Skeletal muscle tissue (tissue), 4 donors: ENCODE data around the gene LACTBL1. TPM values are rescaled to one million over a fixed set of nuclear protein-coding genes. Genes with fewer than 3 reads are reported as not detected.
"Not testable (repeated sequence)": the region's sequence is repeated elsewhere in the genome, so short reads cannot be mapped to it uniquely, and the experiment has no call there.

Experiments used
- H3K27ac ChIP-seq: one replicate; pipeline ENCODE4 v1.7.0; 2013; ENCODE audit warnings: mild to moderate bottlenecking, low read depth, low read length, inconsistent platforms
- H3K27me3 ChIP-seq, 3 donors: one replicate each; pipeline ENCODE4 v1.7.0; 2013; ENCODE audit warnings: low read length in 3 of 3; ENCODE audit not compliant: control insufficient read depth in 3 of 3, insufficient read depth in 3 of 3
- H3K36me3 ChIP-seq, 3 donors: one replicate each; pipeline ENCODE4 v1.7.0; 2013; ENCODE audit warnings: low read length in 3 of 3; ENCODE audit not compliant: control insufficient read depth in 3 of 3, insufficient read depth in 3 of 3
- H3K4me1 ChIP-seq, 3 donors: one replicate each; pipeline ENCODE4 v1.7.0; 2013; ENCODE audit warnings: low read length in 3 of 3, mild to moderate bottlenecking in 3 of 3; ENCODE audit not compliant: control insufficient read depth in 3 of 3, insufficient read depth in 3 of 3
- H3K4me3 ChIP-seq, 3 donors: one replicate each; pipeline ENCODE4 v1.7.0; 2013; ENCODE audit warnings: low read length in 3 of 3
- H3K9ac ChIP-seq, 3 donors: one replicate each; pipeline ENCODE4 v1.7.0; 2013; ENCODE audit warnings: low read length in 3 of 3, mild to moderate bottlenecking in 3 of 3, moderate library complexity in 2 of 3, low read depth in 1 of 3
- H3K9me3 ChIP-seq, 3 donors: one replicate each; pipeline ENCODE4 v1.7.0; 2013; ENCODE audit warnings: low read length in 3 of 3; ENCODE audit not compliant: control insufficient read depth in 3 of 3
- total RNA-seq: library from RNA; depleted of rRNA; stranded (reverse); fragments of >200 nt; gene quantifications from one replicate; pipeline ENCODE4 v1.2.3, GENCODE V29; 2014
- donor health status: Osteomylitis.

Gene LACTBL1
- total RNA-seq, 1 donor from 2014 or later: not detected

DNA sequence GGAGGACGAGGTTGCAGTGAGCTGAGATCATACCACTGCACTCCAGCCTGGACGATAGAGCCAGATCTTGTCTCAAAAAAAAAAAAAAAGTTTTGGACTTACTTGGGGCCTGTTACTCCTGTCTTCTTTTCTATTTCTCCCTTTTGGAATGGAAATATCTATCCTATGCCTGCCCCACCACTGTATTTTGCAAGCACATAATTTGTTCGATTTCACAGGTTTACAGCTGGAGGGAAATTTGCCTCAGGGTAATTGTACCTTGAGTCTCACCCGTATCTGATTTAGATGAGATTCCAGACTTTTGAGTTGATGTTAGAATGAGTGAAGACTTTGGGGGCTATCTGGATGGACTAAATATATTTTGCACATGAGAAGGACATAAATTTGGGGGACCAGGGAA, 34.4 kb upstream of the LACTBL1 start:
- H3K9ac ChIP-seq: no peak overlapping the region
- H3K4me3 ChIP-seq: no peak overlapping the region
- no peaks in the 10 kb centered on the region for H3K27me3 ChIP-seq
- no peaks in the 10 kb centered on the region for H3K36me3 ChIP-seq
- H3K4me1 ChIP-seq: no peaks in the 10 kb centered on the region
- no peaks in the 10 kb centered on the region for H3K9me3 ChIP-seq
- H3K27ac ChIP-seq: no peak overlapping the region

DNA sequence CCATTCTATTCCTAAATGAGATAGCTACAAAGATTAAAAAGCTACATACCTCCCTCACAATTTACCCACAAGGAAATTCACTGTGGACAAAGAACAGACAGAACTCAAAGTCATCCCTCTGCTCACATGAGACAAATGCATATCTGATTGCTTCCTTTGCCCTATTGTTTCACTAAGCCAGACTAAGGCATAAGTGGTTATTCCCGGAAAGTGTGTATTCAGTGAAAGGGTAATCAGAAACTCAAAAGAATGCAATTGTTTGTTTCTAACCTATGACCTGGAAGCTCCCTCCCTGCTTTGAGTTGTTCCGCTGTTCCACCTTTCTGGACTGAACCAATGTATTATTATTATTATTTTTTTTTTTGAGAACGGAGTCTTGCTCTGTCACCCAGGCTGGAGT, 32.1 kb upstream of the LACTBL1 start:
- not testable (repeated sequence) for H3K9me3 ChIP-seq, H3K4me3 ChIP-seq

DNA sequence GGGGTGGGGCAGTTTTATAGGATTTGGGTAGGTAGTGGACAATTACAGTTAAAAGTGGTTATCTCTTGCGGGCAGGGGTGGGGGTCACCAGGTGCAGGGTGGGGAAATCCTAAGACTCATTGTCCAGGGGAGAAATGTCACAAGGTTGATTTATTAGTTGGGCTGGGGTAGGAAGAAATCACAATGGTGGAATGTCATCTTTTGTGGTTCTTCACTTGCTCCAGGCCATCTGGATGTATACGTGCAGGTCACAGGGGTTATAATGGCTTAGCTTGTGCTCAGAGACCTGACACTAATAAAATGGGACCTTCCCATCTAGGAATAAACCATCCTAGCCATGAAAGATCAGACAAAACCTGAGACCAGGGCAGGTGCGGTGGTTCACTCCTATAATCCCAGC, 31.4 kb upstream of the LACTBL1 start:
- Histone ChIP-seq H3K27me3 (no peaks in the 10 kb centered on the region), H3K9ac (no peak overlapping the region), H3K36me3 (no peaks in the 10 kb centered on the region), H3K4me3 (no peak overlapping the region), H3K27ac (no peak overlapping the region), H3K9me3 (no peaks in the 10 kb centered on the region), H3K4me1 (no peaks in the 10 kb centered on the region)

More for the DNA sequence above, 32.1 kb upstream of the LACTBL1 start:
- not testable (repeated sequence) for H3K36me3 ChIP-seq, H3K4me1 ChIP-seq, H3K9ac ChIP-seq, H3K27ac ChIP-seq, H3K27me3 ChIP-seq

DNA sequence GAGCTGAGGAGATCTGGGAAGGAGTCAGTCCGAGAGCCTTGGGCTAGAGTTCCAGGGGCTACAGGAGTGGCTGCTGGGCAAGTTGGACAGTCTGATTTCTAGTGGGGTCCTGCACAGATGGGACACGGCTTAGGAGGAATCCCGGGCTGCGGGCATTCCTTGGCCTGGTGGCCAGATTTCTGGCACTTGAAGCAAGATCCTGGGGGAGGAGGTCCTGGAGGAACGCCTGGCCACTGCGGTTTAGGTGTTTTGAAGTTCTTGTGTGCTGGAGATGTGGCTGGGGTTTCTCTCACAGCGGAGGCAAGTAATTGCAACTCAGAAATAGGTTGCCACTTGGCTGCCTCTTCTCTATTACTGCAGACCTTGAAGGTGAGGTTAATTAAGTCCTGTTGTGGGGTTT, 29.6 kb upstream of the LACTBL1 start:
- H3K4me1 ChIP-seq, H3K27ac ChIP-seq, H3K36me3 ChIP-seq, H3K27me3 ChIP-seq, H3K9me3 ChIP-seq, H3K9ac ChIP-seq, H3K4me3 ChIP-seq: not testable (repeated sequence)

DNA sequence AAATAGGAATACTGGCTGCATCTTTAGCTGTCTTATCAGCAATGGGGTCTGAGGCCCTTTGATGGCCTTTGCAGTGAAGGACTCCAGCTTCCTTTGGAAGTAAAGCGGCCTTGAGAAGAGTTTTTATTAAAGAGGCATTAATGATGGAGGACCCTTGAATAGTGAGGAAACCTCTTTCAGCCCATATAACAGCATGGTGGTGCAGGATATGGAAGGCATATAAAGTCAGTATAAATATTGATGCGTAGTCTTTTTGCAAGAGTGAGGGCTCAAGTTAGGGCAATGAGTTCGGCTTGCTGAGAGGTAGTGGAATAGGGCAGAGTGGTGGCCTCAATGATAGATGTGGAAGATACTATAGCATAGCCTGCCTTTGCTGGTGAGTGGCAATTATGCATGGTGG, 27.5 kb upstream of the LACTBL1 start:
- not testable (repeated sequence) for H3K4me3 ChIP-seq, H3K9me3 ChIP-seq, H3K27me3 ChIP-seq

DNA sequence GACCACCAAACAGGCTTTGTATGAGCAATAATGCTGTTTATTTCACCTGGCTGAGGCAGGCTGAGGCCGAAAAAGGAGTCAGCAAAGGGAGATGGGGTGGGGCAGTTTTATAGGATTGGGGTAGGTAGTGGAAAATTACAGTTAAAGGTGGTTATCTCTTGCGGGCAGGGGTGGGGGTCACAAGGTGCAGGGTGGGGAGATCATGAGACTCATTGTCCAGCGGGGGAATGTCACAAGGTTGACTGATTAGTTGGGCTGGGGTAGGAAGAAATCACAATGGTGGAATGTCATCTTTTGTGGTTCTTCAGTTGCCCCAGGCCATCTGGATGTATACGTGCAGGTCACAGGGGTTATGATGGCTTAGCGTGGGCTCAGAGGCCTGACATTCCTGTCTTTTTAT, 24.9 kb upstream of the LACTBL1 start:
- not testable (repeated sequence) for H3K27me3 ChIP-seq, H3K36me3 ChIP-seq, H3K4me3 ChIP-seq, H3K9ac ChIP-seq, H3K4me1 ChIP-seq, H3K9me3 ChIP-seq, H3K27ac ChIP-seq

More for the DNA sequence above, 27.5 kb upstream of the LACTBL1 start:
- H3K36me3 ChIP-seq, H3K27ac ChIP-seq, H3K4me1 ChIP-seq, H3K9ac ChIP-seq: not testable (repeated sequence)

DNA sequence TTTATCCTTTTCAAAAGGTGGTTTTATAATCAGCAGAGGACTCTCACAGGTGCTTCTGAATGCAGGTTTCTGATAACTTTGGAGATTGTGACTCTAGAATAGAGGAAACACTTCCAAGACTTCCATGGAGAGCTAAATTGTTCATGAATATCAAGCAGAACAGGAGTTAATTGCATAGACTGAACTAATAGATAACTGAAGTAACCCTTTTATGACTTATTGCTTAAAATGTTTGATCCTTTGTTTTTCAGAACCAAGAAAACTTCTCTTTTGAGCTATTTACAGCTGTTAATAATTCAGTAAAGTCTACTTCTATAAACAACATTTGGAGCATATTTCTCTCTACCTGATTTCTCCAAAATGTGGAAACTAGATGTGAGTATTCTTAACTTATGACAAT, 23.1 kb upstream of the LACTBL1 start:
- no peaks in the 10 kb centered on the region for H3K36me3 ChIP-seq
- H3K9ac ChIP-seq: no peak overlapping the region
- no peaks in the 10 kb centered on the region for H3K27me3 ChIP-seq
- no peaks in the 10 kb centered on the region for H3K9me3 ChIP-seq
- no peak overlapping the region for H3K27ac ChIP-seq
- H3K4me3 ChIP-seq: no peak overlapping the region
- no peaks in the 10 kb centered on the region for H3K4me1 ChIP-seq

DNA sequence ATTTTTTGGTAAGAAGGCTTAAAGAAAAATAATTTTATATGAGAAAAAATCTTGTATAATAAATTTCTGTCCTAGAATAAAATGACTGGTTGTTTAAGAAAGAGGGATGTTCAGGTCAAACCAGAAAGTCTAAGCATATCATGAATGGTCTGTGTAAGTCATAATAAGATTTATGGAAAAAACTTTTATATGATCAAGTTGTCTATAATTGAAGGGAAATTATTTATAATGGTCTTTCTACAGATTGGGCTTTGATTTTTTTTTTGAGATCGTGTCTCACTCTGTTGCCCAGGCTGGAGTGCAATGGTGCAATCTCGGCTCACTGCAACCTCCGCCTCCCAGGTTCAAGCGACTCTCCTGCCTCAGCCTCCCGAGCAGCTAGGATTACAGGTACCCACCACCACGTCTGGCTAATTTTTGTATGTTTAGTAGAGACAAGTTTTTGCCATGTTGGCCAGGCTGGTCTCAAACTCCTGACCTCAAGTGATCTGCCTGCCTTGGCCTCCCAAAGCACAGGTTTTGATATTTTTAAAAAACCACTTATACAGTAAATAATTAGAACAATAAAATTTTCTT, 20.6 kb upstream of the LACTBL1 start:
- not testable (repeated sequence) for H3K27me3 ChIP-seq, H3K9me3 ChIP-seq, H3K9ac ChIP-seq, H3K27ac ChIP-seq, H3K36me3 ChIP-seq, H3K4me3 ChIP-seq, H3K4me1 ChIP-seq

DNA sequence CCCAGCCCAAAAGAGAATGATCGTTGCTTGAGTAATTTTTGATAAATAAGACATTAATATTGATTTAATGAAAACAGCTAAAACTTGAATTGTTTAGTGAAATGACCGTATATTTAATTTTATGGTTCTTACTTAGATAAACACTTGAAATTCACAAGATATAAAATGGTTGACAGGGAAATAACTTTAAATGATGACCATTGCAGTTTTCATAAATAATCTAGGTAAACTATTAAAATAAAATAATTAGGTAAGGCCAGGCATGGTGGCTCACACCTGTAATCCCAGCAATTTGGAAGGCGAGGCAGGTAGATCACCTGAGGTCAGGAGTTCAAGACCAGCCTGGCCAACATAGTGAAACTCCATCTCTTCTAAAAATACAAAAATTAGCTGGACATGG, 19.7 kb upstream of the LACTBL1 start:
- not testable (repeated sequence) for H3K4me3 ChIP-seq, H3K4me1 ChIP-seq, H3K9ac ChIP-seq, H3K27me3 ChIP-seq, H3K27ac ChIP-seq, H3K9me3 ChIP-seq, H3K36me3 ChIP-seq

DNA sequence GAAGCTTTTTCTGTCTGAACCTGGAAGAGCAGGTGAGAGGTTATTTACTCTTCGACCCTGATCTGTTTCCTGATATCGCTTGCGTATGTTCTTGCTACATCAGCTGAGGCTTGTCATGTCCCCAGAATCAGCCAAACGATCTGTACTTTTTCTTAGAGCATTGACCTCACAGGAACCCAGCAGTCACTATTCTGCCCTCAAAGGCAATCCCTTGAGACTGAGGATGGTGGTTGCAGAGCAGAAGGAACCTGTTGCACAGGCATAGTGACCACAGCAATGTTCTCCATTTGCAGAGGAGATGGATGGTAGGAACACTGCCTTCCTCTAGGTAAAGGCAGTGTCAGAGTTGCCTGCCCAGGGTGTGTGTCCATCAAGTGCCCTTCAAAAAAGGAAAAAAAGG, 11.3 kb upstream of the LACTBL1 start:
- H3K9me3 ChIP-seq: no peaks in the 10 kb centered on the region
- no peak overlapping the region for H3K27ac ChIP-seq
- no peak overlapping the region for H3K4me3 ChIP-seq
- peaks cover 0 to 2% (median 0%) of the 10 kb centered on the region in 3 donors for H3K27me3 ChIP-seq
- no peaks in the 10 kb centered on the region for H3K4me1 ChIP-seq
- no peaks in the 10 kb centered on the region for H3K36me3 ChIP-seq
- H3K9ac ChIP-seq: no peak overlapping the region

DNA sequence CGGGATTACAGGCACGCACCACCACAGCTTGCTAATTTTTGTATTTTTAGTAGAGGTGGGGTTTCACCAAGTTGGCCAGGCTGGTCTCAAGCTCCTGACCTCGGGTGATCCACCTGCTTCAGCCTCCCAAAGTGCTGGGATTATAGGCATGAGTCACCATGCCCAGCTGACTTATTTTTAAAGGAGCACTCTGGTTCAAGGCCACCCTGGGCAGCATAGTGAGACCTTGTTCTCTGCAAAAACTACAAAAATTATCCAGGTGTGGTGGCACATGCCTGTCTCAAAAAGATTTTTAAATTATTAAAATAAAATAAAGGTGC, 7.8 kb upstream of the LACTBL1 start:
- H3K4me1 ChIP-seq, H3K4me3 ChIP-seq, H3K36me3 ChIP-seq, H3K9ac ChIP-seq, H3K9me3 ChIP-seq, H3K27me3 ChIP-seq, H3K27ac ChIP-seq: not testable (repeated sequence)
